Fibroblast of lung (primary cell): ENCODE data around the gene KIF19.

ENCODE experiments used
- EZH2 ChIP-seq: IDR thresholded peaks from 2 replicates; pipeline ENCODE4 v1.5.1; 2012; ENCODE audit warnings: low read length, control low read depth, mild to moderate bottlenecking; ENCODE audit errors: missing control alignments
- TF ChIP-seq, protein P1 (sequence below), 2 donors: IDR thresholded peaks in 1 of 2; conservative IDR thresholded peaks in 1 of 2; 1 replicate in 1 of 2; 2 replicates in 1 of 2; pipeline ENCODE4 v1.5.1; 2011 to 2012; ENCODE audit warnings: low read length in 2 of 2, control low read depth in 1 of 2, inconsistent platforms in 1 of 2, low read depth in 1 of 2, mild to moderate bottlenecking in 1 of 2

- TF ChIP-seq, protein P1, sequence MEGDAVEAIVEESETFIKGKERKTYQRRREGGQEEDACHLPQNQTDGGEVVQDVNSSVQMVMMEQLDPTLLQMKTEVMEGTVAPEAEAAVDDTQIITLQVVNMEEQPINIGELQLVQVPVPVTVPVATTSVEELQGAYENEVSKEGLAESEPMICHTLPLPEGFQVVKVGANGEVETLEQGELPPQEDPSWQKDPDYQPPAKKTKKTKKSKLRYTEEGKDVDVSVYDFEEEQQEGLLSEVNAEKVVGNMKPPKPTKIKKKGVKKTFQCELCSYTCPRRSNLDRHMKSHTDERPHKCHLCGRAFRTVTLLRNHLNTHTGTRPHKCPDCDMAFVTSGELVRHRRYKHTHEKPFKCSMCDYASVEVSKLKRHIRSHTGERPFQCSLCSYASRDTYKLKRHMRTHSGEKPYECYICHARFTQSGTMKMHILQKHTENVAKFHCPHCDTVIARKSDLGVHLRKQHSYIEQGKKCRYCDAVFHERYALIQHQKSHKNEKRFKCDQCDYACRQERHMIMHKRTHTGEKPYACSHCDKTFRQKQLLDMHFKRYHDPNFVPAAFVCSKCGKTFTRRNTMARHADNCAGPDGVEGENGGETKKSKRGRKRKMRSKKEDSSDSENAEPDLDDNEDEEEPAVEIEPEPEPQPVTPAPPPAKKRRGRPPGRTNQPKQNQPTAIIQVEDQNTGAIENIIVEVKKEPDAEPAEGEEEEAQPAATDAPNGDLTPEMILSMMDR (conservative IDR thresholded peaks at IDR 0.05 in 1 of 2, IDR thresholded peaks at IDR 0.05 in 1 of 2; ENCODE audit: low read depth in 1 of 2, low read length in 2 of 2): no peak
- TF ChIP-seq EZH2: no peak
These were observed 17.7 kb downstream of the KIF19 start for GRCh38 chr17:74343526-74344284.
